Ovary (tissue), 9 donors: ENCODE data around the gene HOXC13. TPM values are rescaled to one million over a fixed set of nuclear protein-coding genes. Genes with fewer than 3 reads are reported as not detected.

Experiments
- DNase-seq, 5 donors: peaks; one replicate each; pipeline ENCODE4 v3.0.0-alpha.2; 2019 to 2020
- H3K27ac ChIP-seq, 2 donors: fragments of 200-600 bp; one replicate each; pipeline versions ENCODE4 v1.5.1 to v1.8.0; 2019 to 2022
- H3K27me3 ChIP-seq: fragments of 200-600 bp; one replicate; pipeline ENCODE4 v1.8.0; 2022
- H3K36me3 ChIP-seq: fragments of 200-600 bp; sonication (generic); one replicate; pipeline ENCODE4 v1.5.1; 2019
- H3K4me1 ChIP-seq: one replicate; pipeline ENCODE4 v1.8.1; 2013; ENCODE audit warnings: mild to moderate bottlenecking, moderate library complexity; ENCODE audit not compliant: insufficient read depth
- H3K4me3 ChIP-seq: fragments of 200-600 bp; sonication (generic); one replicate; pipeline ENCODE4 v1.5.1; 2017
- H3K9me3 ChIP-seq, 2 donors: fragments of 200-600 bp in 1 of 2; sonication (generic) in 1 of 2; one replicate each; pipeline versions ENCODE4 v1.5.1 to v1.8.1; 2013 to 2019; ENCODE audit warnings: mild to moderate bottlenecking in 1 of 2, moderate library complexity in 1 of 2
- CTCF ChIP-seq, 3 donors: fragments of 450-650 bp in 2 of 3; fragments of 200-600 bp in 1 of 3; IDR thresholded peaks; one replicate each; pipeline versions ENCODE4 v1.5.1 to v1.8.0; 2016 to 2022; ENCODE audit warnings: antibody characterized with exemption in 3 of 3, mild to moderate bottlenecking in 1 of 3
- EP300 ChIP-seq: sonication (generic); formaldehyde crosslinking; IDR thresholded peaks from one replicate; pipeline ENCODE4 v1.6.1; 2017; ENCODE audit warnings: antibody characterized with exemption
- POLR2A ChIP-seq: fragments of 450-650 bp; IDR thresholded peaks from one replicate; pipeline ENCODE4 v1.6.1; 2017; ENCODE audit warnings: antibody characterized with exemption, mild to moderate bottlenecking, moderate library complexity
- WGBS, 3 donors: extraction: QIAGEN DNeasy Blood & Tissue Kit in 1 of 3; methylation state at CpG; one replicate each; pipeline versions ENCODE4 v1.1.5 to v1.1.7; 2013 to 2017; 5-methylcytosine and 5-hydroxymethylcytosine counted together
- intact Hi-C, 4 donors: fragments of 100-400 bp; cut with DNase I; formaldehyde crosslinking; loops; one replicate each; pipeline versions ENCODE4 v1.11.0 to v1.15.1; 2022 to 2023
- polyA plus RNA-seq, 2 donors: library from polyadenylated mRNA; stranded (reverse); fragments of 200-250 nt in 1 of 2; fragments of 350-450 nt in 1 of 2; fragmentation: Illumina TruSeq in 1 of 2; extraction: RNeasy Lipid Tissue Mini Kit (QIAGEN cat#74804) in 1 of 2; gene quantifications; one replicate each; pipeline ENCODE4 v1.2.3, GENCODE V29; 2013 to 2014
- total RNA-seq, 7 donors: library from RNA; depleted of rRNA in 2 of 7; stranded (reverse); fragments of >200 nt in 2 of 7; fragmentation: NEBNext Ultra II Directional in 3 of 7; extraction: Animal tissue kit (Norgen Biotek cat#: 25700) in 3 of 7; gene quantifications; one replicate each; pipeline versions ENCODE4 v1.1.0 to v1.2.4, GENCODE V29; 2016 to 2023
- donor health status: DM: no; HTN: no; CAD: no; lungs with moderate emphysema.
- donor health status: DM: no; HTN: no; CAD: no.
- donor health status: Bipolar disorder and iron deficiency.
- donor health status: DM: yes; HTN: yes; CAD: no.
- donor health status: DM: no; HTN: no; CAD: no.
- donor health status: DM: yes; HTN: yes; CAD: no.

HOXC13 gene
- total and polyA plus RNA-seq, 9 donors, result not detected

GRCh38 chr12:53980802-53981496 lies 42.3 kb downstream of the HOXC13 start:
- peaks cover 4% of the 10 kb centered on the region for H3K4me1 ChIP-seq
- no peak overlapping the region for H3K27ac ChIP-seq
- TF ChIP-seq EP300 (no peak), CTCF (IDR thresholded peaks at IDR 0.05) (no peak), POLR2A (no peak)
- H3K9me3 ChIP-seq, result no peaks in the 10 kb centered on the region
- WGBS, 3 donors, result 55 to 83% (median 56%) methylated on average over 15 of the region's 15 CpGs
- DNase-seq, result no peak
- no peak overlapping the region for H3K4me3 ChIP-seq
- H3K36me3 ChIP-seq, result no peaks in the 10 kb centered on the region
- intact Hi-C loops, result loop anchor here in 2 of 4 donors (10.0 kb wide), 2 partner anchors 384 to 394 kb away; partner anchors contain the start of gene GPR84 (in 1 of the 2)
- peaks cover 2% of the 10 kb centered on the region for H3K27me3 ChIP-seq

- DNase-seq, result no peak
- Histone ChIP-seq H3K27me3 (peaks cover 2% of the 10 kb centered on the region), H3K27ac (no peak overlapping the region), H3K36me3 (no peaks in the 10 kb centered on the region), H3K9me3 (no peaks in the 10 kb centered on the region), H3K4me1 (peaks cover 4% of the 10 kb centered on the region), H3K4me3 (no peak overlapping the region)
- WGBS, 3 donors, result 28 to 74% (median 42%) methylated on average over 30 of the region's 30 CpGs
- TF ChIP-seq CTCF (IDR thresholded peaks at IDR 0.05) (no peak), POLR2A (no peak), EP300 (no peak)
- intact Hi-C loops, result loop anchor here in 2 of 4 donors (10.0 kb wide), 2 partner anchors 383 to 393 kb away; partner anchors contain the start of gene GPR84 (in 1 of the 2)
These were observed 43.3 kb downstream of the HOXC13 start for GRCh38 chr12:53981634-53982565.

GRCh38 chr12:53982648-53983567 lies 44.3 kb downstream of the HOXC13 start:
- TF ChIP-seq POLR2A, result no peak
- TF ChIP-seq CTCF (IDR thresholded peaks at IDR 0.05), result no peak
- TF ChIP-seq EP300, result no peak
- DNase-seq, result no peak
- intact Hi-C loops, result loop anchor here in 2 of 4 donors (10.0 kb wide), 2 partner anchors 382 to 392 kb away; partner anchors contain the start of gene GPR84 (in 1 of the 2)
- Histone ChIP-seq H3K27ac (no peak overlapping the region), H3K27me3 (peaks cover 2% of the 10 kb centered on the region), H3K36me3 (no peaks in the 10 kb centered on the region), H3K4me3 (no peak overlapping the region), H3K9me3 (no peaks in the 10 kb centered on the region), H3K4me1 (peaks cover 4% of the 10 kb centered on the region)
- WGBS, 3 donors, result 15 to 59% (median 17%) methylated on average over 26 of the region's 26 CpGs

- no peaks in the 10 kb centered on the region for H3K9me3 ChIP-seq
- WGBS, 3 donors, result 15 to 66% (median 19%) methylated on average over 17 of the region's 17 CpGs
- TF ChIP-seq EP300 (no peak), CTCF (IDR thresholded peaks at IDR 0.05) (no peak), POLR2A (no peak)
These were observed 44.9 kb downstream of the HOXC13 start for GRCh38 chr12:53983568-53983949.

More at GRCh38 chr12:53983568-53983949, 44.9 kb downstream of the HOXC13 start:
- Histone ChIP-seq H3K4me3 (no peak overlapping the region), H3K27ac (no peak overlapping the region), H3K36me3 (no peaks in the 10 kb centered on the region), H3K4me1 (peaks cover 4% of the 10 kb centered on the region), H3K27me3 (peaks cover 2% of the 10 kb centered on the region)
- intact Hi-C loops, result loop anchor here in 2 of 4 donors (10.0 kb wide), 2 partner anchors 381 to 391 kb away; partner anchors contain the start of gene GPR84 (in 1 of the 2)
- no peak for DNase-seq
